ENCODE data around the gene H19.

H19 gene

DNA sequence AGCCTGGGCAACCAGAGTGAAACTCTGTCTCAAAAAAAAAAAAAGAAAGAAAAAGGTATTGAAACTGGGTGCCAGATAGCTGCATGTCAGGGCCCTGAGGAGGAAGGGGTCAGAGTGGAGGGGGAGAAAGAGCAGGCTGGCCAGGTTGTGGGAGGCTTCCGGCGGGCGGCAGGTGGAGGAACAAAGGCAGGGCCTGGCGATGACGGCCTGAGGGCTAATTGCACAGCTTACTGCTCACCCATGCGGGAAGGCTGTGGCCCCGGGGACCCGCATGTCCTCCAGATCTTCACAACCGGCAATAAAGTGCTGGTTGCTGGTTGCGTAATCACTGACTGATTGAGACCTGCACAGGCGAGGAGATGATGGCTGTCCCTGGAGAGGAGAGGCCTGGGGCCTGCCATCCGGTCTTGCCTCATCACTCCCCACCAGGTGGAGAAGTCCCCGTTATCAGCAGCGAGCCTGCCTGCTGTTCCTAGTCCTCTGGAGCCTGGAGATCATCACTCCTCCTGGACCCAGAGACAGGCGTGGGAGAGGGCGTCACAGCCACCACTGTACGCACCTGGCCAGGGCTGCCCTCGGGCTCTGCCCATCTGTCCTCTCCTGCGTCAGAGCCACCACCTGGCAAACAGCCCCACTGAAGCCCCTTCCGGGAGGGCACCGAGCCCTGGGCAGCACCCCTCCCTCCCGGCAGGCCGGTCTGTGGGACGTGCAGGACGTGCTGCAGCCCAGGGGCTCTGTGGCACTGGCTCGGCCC, 18.7 kb downstream of the H19 start:
- in situ Hi-C loops (cut with HindIII; ENCODE audit: low pct_unique_long_range_greater_than_20kb, low sequenced_read_pairs) = no loop called here
- no peak for DNase-seq (ENCODE audit: low read depth in 1 of 2, low spot score in 1 of 2)
- TF ChIP-seq JUND (IDR thresholded peaks at IDR 0.05; ENCODE audit: low read depth) = no peak

DNA sequence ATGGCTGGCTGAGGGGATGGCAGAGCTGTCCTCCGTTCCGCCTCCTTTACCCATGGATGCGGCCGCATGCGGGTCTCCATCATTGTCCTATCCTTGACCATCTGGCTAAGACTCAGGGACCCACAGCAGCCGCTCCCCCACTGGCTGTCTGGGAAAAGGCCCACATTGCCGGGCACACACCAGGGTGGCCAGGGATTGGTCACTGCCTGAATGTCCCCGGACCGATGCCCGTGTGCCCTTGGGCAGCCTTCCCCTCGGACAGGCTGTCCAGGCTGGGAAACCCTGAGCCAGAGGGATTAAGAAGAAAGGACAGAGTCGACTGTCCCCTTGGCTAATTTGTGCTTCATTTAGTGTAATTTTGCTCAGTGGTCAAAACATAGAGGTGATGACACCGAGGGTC, 22.5 kb downstream of the H19 start:
- in situ Hi-C loops (cut with HindIII; ENCODE audit: low pct_unique_long_range_greater_than_20kb, low sequenced_read_pairs) = no loop called here
- no peak for TF ChIP-seq JUND (IDR thresholded peaks at IDR 0.05; ENCODE audit: low read depth)
- DNase-seq (ENCODE audit: low read depth in 1 of 2, low spot score in 1 of 2) = no peak

DNA sequence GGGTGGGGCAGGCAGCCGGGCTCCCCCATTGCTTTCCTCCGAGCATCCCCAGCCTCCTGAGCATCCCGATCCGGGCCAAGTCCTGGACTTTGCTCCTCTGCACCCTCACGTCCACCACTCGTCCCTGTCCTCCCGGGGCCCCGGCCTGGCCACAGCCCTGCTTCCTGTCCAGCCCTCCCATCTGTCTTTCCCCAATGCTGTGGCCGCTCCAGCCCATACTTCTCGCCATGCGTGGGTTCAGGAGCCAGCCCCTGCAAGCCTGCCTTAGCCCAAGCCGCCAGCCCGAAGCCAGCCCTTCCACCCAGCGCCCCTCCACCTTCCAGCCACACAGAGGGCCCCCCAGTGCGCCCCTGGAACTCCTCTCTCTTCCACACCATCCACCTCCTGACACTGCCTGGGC, 26.7 kb downstream of the H19 start:
- DNase-seq (ENCODE audit: low read depth in 1 of 2, low spot score in 1 of 2) = no peak
- in situ Hi-C loops (cut with HindIII; ENCODE audit: low pct_unique_long_range_greater_than_20kb, low sequenced_read_pairs) = no loop called here
- no peak for TF ChIP-seq JUND (IDR thresholded peaks at IDR 0.05; ENCODE audit: low read depth)

DNA sequence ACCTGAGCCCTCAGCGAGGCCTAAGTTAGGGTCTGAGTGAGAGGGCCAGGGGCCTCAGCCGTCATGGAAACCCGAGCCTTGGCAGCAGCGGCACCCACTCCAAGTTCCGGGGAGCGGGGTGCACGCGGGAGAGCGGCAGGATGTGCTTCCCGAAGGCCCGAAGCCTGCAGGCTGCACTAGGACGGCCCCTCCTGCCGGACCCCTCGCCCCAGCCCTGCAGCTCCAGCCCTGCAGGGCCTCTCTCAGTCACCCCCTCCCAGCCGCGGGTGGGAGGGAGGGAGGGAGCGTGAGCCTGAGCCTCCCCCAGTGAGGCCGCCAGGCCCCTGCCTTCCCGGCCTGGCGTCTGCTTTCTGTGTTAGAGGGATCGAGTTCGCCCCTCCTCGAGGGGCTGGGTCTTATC, 27.9 kb downstream of the H19 start:
- no peak for TF ChIP-seq JUND (IDR thresholded peaks at IDR 0.05; ENCODE audit: low read depth)
- DNase-seq (ENCODE audit: low read depth in 1 of 2, low spot score in 1 of 2) = no peak
- in situ Hi-C loops (cut with HindIII; ENCODE audit: low pct_unique_long_range_greater_than_20kb, low sequenced_read_pairs) = no loop called here

DNA sequence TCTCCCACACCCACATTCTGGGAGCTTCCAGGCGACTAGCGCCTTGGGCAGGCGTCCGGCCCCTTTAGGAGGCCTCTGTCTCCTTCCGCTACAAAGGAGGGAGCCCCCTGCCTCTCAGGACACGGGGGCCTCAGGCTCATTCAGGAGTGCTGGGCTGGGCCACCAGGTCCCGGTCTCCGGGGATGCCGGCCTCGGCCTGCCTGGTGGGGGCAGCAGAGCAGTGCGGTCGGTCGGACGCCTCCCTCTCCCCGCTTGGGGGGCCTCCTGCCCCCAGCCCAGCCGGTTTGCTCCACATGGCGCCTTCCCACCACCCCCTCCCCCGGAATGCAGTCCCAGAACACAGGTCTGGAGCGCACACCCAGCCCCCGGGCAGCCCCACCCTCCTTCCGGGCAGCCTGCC, 28.6 kb downstream of the H19 start:
- no peak for DNase-seq (ENCODE audit: low read depth in 1 of 2, low spot score in 1 of 2)
- TF ChIP-seq JUND (IDR thresholded peaks at IDR 0.05; ENCODE audit: low read depth) = no peak
- in situ Hi-C loops (cut with HindIII; ENCODE audit: low pct_unique_long_range_greater_than_20kb, low sequenced_read_pairs) = no loop called here

DNA sequence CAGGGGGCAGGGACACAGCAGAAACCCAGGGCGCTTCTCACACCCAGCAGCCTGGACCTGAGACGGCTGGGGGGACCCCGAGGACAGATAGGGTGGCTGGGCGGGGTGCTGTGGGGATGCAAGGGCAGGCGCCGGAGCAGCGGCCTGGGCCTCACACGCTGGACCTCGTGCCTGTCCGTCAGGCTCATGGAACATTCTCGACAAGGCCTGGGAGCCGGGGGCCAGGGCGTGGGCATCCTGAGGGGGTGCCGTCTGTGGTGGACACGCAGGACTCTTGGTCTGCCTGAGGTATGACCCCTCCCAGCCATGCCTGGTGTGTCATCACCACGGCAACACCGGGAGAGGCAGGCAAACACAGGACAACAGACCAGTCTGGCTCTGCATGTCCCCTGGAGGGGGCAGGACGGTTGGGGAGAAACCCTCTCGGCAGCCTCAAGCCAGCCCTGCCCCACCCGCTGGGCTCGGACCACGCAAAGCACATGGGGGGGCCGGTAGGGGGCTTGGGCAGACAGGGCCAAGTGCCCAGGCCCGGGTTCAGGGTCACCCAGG, 29.1 kb downstream of the H19 start:
- no peak for DNase-seq (ENCODE audit: low read depth in 1 of 2, low spot score in 1 of 2)
- TF ChIP-seq JUND (IDR thresholded peaks at IDR 0.05; ENCODE audit: low read depth) = no peak
- in situ Hi-C loops (cut with HindIII; ENCODE audit: low pct_unique_long_range_greater_than_20kb, low sequenced_read_pairs) = no loop called here

DNA sequence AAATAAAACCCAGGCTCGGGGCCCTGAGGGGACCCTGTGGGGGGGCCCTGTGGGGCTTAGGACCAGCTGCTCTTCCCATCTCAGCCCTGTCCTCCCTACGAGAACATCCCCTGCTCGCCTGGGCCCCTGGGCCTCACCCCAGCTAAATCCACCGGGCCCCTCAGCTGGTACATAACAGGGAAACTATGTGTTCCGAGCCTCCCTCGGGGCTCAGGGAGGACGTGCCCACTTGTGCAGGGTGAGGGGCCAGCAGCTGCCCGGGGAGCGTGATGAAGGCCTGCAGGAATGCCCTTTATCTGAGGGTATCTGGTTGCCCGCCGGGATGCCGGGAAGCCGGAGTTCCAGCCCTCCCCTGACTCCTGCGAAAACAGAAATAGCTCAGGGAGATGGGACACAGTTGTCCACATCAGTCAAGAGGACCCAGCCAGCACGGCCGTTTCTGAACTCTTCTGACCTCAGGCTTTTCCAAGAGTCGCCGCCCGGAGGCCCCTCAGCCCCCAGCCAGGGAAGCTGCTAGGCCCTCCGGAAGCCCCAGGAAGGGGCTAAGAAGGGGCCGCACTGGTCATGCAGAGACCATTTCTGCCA, 29.9 kb downstream of the H19 start:
- DNase-seq (ENCODE audit: low read depth in 1 of 2, low spot score in 1 of 2) = no peak
- in situ Hi-C loops (cut with HindIII; ENCODE audit: low pct_unique_long_range_greater_than_20kb, low sequenced_read_pairs) = no loop called here
- no peak for TF ChIP-seq JUND (IDR thresholded peaks at IDR 0.05; ENCODE audit: low read depth)

DNA sequence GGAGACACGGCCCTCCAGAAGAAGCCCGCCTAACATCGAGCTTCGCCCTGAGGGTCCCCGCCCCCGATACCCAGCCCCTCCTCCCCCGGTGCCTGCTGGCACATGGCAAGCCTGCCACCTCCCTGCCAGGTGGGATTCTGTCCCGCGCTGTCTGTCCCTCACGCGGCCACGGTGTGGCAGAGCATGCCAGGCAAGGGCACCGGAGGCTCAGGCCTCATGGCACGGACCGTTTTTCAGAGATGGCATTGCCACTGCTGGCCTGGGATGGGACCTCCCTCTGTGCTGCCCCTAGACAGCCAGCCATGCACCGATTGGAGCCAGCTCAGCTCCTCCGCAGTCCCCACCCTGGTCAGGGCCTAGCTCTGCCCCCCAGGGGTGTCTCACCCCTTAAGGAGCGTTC, 31.1 kb downstream of the H19 start:
- TF ChIP-seq JUND (IDR thresholded peaks at IDR 0.05; ENCODE audit: low read depth) = no peak
- no peak for DNase-seq (ENCODE audit: low read depth in 1 of 2, low spot score in 1 of 2)
- in situ Hi-C loops (cut with HindIII; ENCODE audit: low pct_unique_long_range_greater_than_20kb, low sequenced_read_pairs) = no loop called here

DNA sequence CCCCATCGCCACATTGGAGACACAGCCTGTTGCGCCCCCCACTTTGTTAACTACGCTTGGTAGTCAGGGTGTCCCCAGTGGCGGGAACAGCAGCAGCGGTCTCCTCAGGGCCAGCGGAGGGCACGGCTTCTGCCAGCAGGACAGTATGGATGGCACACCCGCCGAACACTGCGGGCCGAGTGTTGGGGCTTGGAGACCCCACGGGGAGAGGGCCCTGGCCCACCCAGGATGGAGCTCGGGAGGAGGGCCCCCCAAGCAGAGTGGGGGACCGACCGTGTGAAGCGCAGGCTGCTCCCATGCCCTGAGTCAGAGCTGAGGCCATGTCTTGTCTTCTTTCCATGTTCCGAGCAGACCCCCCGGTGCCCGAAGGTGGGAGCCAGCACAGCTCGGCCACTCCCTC, 32.7 kb downstream of the H19 start:
- no peak for TF ChIP-seq JUND (IDR thresholded peaks at IDR 0.05; ENCODE audit: low read depth)
- DNase-seq (ENCODE audit: low read depth in 1 of 2, low spot score in 1 of 2) = no peak
- in situ Hi-C loops (cut with HindIII; ENCODE audit: low pct_unique_long_range_greater_than_20kb, low sequenced_read_pairs) = no loop called here

DNA sequence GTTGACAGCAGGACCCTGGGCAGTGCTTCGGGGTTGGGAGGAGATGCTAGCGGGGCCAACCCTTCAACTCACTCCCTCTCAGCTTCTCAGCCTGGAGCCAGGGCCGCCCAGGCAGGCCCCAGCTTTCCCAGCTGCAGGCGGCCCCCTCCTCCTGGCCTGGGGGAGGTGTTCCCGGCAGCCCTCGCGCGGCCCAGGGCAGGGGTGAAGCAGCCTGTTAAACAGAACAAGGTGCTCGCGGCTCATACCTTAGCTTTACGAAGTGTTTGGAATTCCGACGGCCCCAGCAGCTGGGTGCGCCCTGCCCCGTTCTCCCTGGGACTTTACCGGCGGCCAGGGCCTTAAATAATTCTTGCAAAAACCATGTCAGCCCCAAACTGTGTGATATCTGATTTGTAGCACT, 33.3 kb downstream of the H19 start:
- in situ Hi-C loops (cut with HindIII; ENCODE audit: low pct_unique_long_range_greater_than_20kb, low sequenced_read_pairs) = no loop called here

DNA sequence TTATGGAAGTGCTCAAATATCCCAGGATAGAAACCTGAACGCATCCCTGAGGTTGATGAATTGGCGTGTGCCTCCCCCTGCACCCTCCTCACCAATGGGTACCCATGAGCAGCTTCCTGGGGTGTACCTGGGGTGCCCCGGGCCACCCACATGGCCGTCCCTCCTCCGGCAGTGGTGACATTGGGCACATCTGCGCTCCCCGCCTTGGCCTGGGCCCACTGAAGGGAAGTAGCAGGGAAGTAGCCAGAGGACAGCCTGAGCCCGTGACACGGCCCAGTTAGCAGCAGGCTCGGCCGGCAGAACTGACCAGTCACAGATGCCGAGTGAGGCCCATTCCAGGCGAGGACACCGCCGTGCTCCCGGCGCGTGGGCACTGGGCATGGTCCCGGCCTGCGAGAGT, 33.8 kb downstream of the H19 start:
- in situ Hi-C loops (cut with HindIII; ENCODE audit: low pct_unique_long_range_greater_than_20kb, low sequenced_read_pairs) = no loop called here

More for the DNA sequence above, 33.3 kb downstream of the H19 start:
- TF ChIP-seq JUND (IDR thresholded peaks at IDR 0.05; ENCODE audit: low read depth) = no peak
- no peak for DNase-seq (ENCODE audit: low read depth in 1 of 2, low spot score in 1 of 2)

DNA sequence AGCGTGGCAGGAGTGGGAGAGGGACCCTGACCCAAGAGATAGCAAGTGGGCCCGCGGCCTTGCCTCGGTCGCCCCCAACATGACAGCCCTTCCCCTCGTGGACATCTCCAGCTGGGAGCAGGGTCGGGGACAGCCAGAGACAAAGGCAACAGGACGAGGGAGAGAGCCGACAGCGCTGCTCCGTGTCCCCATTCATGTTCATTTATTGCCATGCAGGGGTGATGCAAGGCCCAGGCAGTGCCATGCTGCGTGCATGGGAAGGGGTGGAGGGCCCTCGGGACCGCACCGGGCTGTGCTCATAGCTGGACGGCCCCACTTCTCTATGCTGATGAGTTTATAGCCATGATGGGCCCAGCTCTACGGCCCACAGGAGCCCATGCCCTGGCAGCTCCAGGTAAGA, 37.9 kb downstream of the H19 start:
- DNase-seq (ENCODE audit: low read depth in 1 of 2, low spot score in 1 of 2) = no peak
- in situ Hi-C loops (cut with HindIII; ENCODE audit: low pct_unique_long_range_greater_than_20kb, low sequenced_read_pairs) = no loop called here
- no peak for TF ChIP-seq JUND (IDR thresholded peaks at IDR 0.05; ENCODE audit: low read depth)

More for the DNA sequence above, 33.8 kb downstream of the H19 start:
- TF ChIP-seq JUND (IDR thresholded peaks at IDR 0.05; ENCODE audit: low read depth) = no peak
- no peak for DNase-seq (ENCODE audit: low read depth in 1 of 2, low spot score in 1 of 2)

DNA sequence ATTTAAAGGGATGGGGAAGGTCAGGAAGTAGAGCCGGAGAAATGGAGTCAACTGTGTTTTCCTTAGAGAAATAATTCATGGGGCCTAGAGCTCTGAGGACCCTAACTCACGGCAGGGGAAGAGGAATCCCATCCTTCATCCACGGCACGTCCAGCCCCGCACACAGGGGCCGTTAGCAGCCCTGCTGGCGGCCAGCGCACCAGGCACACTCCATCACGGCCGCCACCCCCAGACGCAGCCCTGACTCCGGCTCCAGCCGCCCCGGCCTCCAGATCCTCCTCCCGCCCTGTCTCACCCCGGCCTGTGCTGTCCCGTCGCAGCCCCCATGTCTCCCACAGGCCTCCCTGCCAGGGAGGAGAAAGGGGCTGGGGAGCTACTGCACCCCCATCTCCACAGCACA, 39.3 kb downstream of the H19 start:
- in situ Hi-C loops (cut with HindIII; ENCODE audit: low pct_unique_long_range_greater_than_20kb, low sequenced_read_pairs) = no loop called here
- no peak for DNase-seq (ENCODE audit: low read depth in 1 of 2, low spot score in 1 of 2)
- TF ChIP-seq JUND (IDR thresholded peaks at IDR 0.05; ENCODE audit: low read depth) = no peak
